ENCODE data around the gene INPP5D. TPM values are rescaled to one million over a fixed set of nuclear protein-coding genes. Genes with fewer than 3 reads are reported as not detected.

The INPP5D gene
- total RNA-seq, 1 donor from 2014 or later = 3.7 TPM

DNA sequence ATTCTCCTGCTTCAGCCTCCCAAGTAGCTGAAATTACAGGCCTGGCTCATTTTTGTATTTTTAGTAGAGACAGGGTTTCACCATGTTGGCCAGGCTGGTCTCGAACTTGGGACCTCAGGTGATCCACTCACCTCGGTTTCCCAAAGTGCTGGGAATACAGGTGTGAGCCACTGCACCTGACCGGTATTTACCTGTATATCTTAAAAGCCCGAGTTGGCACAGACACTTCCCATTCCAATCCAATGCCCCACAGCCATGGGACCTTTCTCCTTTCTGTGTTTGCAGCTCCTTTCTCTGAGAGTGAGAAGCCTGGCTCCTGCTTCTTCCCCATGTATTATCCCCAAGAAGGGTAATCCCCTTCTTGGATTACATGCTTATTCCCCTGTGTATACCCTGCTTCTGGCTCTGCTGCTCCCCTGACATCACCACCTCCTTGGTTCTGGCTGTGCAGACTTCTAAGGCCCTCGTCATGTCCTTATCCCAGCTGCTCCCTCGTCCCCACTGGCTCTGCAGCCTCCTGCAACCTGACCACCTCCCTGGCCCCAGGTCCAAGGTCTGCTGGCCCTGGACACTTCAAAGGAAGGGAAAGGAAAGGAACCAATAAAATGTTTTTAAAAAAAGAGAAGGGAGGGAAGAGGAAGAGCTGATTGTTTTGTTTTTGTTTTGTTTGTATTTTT, 52.8 kb downstream of the INPP5D start:
- TF ChIP-seq, protein P1, sequence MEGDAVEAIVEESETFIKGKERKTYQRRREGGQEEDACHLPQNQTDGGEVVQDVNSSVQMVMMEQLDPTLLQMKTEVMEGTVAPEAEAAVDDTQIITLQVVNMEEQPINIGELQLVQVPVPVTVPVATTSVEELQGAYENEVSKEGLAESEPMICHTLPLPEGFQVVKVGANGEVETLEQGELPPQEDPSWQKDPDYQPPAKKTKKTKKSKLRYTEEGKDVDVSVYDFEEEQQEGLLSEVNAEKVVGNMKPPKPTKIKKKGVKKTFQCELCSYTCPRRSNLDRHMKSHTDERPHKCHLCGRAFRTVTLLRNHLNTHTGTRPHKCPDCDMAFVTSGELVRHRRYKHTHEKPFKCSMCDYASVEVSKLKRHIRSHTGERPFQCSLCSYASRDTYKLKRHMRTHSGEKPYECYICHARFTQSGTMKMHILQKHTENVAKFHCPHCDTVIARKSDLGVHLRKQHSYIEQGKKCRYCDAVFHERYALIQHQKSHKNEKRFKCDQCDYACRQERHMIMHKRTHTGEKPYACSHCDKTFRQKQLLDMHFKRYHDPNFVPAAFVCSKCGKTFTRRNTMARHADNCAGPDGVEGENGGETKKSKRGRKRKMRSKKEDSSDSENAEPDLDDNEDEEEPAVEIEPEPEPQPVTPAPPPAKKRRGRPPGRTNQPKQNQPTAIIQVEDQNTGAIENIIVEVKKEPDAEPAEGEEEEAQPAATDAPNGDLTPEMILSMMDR (IDR thresholded peaks at IDR 0.05; ENCODE audit: insufficient read depth, low read length, poor library complexity, severe bottlenecking) = no peak
- no peak for DNase-seq (ENCODE audit: low read depth)
- H3K27me3 ChIP-seq (ENCODE audit: control insufficient read depth, insufficient read depth, low read length) = peaks cover 6% of the 10 kb centered on the region
- H3K36me3 ChIP-seq (ENCODE audit: control insufficient read depth, insufficient read depth, low read length) = no peaks in the 10 kb centered on the region
- H3K4me3 ChIP-seq (ENCODE audit: low read depth, low read length) = no peak overlapping the region

DNA sequence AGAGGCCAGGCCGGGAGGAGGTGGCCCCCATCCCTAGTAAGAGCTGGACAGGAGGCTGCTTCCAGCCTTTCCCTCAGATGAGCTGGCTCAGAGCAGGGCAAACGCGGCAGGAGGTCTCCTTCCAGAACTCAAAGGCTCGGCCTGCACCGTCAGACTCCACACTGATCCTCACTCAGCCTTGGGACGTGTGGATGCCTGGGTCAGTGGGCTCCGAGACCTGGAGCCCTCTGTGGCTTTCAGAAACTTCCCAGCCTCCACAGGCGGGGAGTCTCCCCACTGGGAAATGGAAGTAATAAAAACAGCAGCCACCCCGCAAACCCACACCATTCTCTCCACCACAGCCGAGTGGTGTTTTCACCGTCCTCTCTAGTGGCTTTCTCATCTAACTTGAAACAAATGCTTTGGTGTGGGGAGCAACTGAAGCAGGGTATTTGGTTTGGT, 54.3 kb downstream of the INPP5D start:
- TF ChIP-seq, protein P1 (IDR thresholded peaks at IDR 0.05; ENCODE audit: insufficient read depth, low read length, poor library complexity, severe bottlenecking) = no peak
- H3K4me3 ChIP-seq (ENCODE audit: low read depth, low read length) = no peak overlapping the region
- no peaks in the 10 kb centered on the region for H3K36me3 ChIP-seq (ENCODE audit: control insufficient read depth, insufficient read depth, low read length)
- no peak for DNase-seq (ENCODE audit: low read depth)
- no peaks in the 10 kb centered on the region for H3K27me3 ChIP-seq (ENCODE audit: control insufficient read depth, insufficient read depth, low read length)

DNA sequence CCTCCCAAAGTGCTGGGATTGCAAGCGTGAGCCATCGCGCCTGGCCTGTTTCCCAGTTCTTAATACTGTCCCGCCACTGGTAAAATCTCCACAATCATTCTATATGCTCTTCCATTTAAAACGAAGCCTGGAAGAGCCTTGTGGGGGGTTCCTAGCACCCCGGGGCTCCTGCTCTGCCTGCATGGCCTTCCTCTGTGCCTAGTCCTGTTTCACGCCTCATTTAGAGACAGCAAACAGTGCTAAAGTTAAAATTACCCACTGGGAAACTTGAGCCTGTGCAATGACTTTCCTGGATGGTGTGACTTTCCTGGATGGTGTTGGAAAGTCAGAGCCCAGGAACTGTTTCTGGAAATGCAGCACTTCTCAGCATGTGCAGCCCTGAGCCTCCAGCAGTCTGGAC, 55.0 kb downstream of the INPP5D start:
- TF ChIP-seq, protein P1 (IDR thresholded peaks at IDR 0.05; ENCODE audit: insufficient read depth, low read length, poor library complexity, severe bottlenecking) = no peak
- DNase-seq (ENCODE audit: low read depth) = no peak
- H3K4me3 ChIP-seq (ENCODE audit: low read depth, low read length) = no peak overlapping the region
- no peaks in the 10 kb centered on the region for H3K27me3 ChIP-seq (ENCODE audit: control insufficient read depth, insufficient read depth, low read length)
- H3K36me3 ChIP-seq (ENCODE audit: control insufficient read depth, insufficient read depth, low read length) = no peaks in the 10 kb centered on the region

DNA sequence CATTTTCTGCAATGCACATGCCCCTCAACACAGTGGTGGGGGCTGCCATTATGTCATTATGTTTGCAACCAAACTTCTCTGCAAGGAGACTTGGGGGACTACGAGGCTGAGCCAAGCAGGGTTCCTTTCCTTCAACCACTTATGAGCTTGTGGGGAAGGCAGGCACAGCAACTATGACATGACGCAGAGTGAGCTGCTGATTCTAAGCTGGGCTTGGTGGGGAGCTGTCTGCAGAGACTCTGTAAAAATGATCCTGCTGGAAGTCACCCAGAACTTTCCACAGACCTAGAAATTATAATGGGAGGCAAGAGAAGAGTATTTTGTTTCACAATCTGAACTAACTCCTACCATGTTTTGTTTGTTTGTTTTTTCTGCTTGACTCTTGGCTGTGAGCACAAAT, 55.6 kb downstream of the INPP5D start:
- TF ChIP-seq, protein P1 (IDR thresholded peaks at IDR 0.05; ENCODE audit: insufficient read depth, low read length, poor library complexity, severe bottlenecking) = no peak
- H3K4me3 ChIP-seq (ENCODE audit: low read depth, low read length) = no peak overlapping the region
- no peaks in the 10 kb centered on the region for H3K36me3 ChIP-seq (ENCODE audit: control insufficient read depth, insufficient read depth, low read length)
- H3K27me3 ChIP-seq (ENCODE audit: control insufficient read depth, insufficient read depth, low read length) = no peaks in the 10 kb centered on the region
- no peak for DNase-seq (ENCODE audit: low read depth)

DNA sequence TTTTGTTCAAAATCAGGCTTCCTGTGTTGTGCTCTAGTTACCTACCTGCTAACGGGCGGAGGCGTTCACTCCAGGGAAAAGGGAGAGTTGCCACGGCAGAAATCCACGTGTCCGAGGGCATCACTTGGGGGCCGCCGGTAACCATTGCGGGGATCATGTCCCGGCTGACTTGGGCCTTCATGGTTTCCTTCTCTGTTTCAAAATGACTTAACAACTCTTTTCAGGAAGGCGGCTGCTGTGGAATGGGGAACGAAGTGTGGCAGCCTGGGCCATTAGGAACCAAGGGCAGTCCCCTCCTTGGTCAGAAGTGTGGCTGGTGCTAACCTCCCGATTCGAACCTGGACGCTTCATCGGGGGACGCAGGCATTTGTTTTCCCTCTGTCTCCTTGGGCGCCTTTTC, 56.8 kb downstream of the INPP5D start:
- TF ChIP-seq, protein P1 (IDR thresholded peaks at IDR 0.05; ENCODE audit: insufficient read depth, low read length, poor library complexity, severe bottlenecking) = no peak
- Histone ChIP-seq H3K27me3 (ENCODE audit: control insufficient read depth, insufficient read depth, low read length) (no peaks in the 10 kb centered on the region), H3K4me3 (ENCODE audit: low read depth, low read length) (no peak overlapping the region), H3K36me3 (ENCODE audit: control insufficient read depth, insufficient read depth, low read length) (no peaks in the 10 kb centered on the region)
- DNase-seq (ENCODE audit: low read depth) = no peak

DNA sequence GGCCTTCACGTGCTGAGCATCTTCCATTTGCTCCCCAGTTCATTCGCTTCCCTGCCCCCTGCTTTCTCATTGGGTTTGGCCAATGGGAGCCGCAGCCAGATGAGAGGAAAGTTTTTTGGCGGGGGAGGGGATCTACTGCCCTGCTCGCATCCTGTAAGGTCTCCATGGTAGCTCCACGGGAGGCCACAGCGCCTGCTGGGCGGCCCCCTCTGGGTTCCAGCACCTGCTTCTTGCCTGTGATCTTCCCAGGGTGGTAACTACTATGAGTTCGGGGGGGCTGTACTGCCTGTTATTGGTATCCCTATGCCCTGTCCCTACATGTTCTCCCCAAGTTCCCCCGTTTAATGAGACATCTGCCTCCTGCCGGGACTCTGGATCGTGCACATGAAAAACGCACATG, 57.2 kb downstream of the INPP5D start:
- H3K27me3 ChIP-seq (ENCODE audit: control insufficient read depth, insufficient read depth, low read length) = no peaks in the 10 kb centered on the region
- H3K4me3 ChIP-seq (ENCODE audit: low read depth, low read length) = no peak overlapping the region
- H3K36me3 ChIP-seq (ENCODE audit: control insufficient read depth, insufficient read depth, low read length) = no peaks in the 10 kb centered on the region
- no peak for DNase-seq (ENCODE audit: low read depth)
- TF ChIP-seq, protein P1 (IDR thresholded peaks at IDR 0.05; ENCODE audit: insufficient read depth, low read length, poor library complexity, severe bottlenecking) = no peak
